GM19324 (cell line): Measurements from ENCODE around the gene TSC22D3.
"Not testable (repeated sequence)": the region's sequence is repeated elsewhere in the genome, so short reads cannot be mapped to it uniquely, and the experiment has no call there.

Experiments used
- ATAC-seq: cut with Tn5 transposase; IDR thresholded peaks from one replicate; pipeline ENCODE4 v1.9.1; 2021; ENCODE audit warnings: mild to moderate bottlenecking, moderate library complexity; ENCODE audit not compliant: unreplicated experiment, low FRiP score

The TSC22D3 gene

DNA sequence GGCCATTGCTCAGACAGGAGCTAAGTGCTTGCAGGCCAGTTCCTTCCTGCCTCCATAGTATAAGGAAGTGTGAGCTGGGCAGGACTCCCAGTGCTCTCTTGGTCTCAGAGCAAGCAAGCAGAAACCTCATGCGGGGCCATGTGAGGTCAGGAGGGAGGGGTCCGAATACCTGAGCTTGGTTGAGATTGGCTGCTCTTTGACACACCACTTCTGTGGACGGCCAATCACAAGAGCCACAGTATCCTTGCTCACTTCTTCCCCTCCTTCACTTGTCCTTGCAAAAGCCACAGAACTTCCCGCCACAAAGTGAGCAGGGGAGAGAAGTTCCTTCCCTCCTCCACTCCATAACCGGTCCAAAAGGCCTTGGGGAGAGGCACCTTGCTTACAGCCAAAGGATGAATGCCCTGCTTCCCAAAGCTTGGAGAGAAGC, 90.6 kb downstream of the TSC22D3 start:
- peak; percentile 74 for ATAC-seq

DNA sequence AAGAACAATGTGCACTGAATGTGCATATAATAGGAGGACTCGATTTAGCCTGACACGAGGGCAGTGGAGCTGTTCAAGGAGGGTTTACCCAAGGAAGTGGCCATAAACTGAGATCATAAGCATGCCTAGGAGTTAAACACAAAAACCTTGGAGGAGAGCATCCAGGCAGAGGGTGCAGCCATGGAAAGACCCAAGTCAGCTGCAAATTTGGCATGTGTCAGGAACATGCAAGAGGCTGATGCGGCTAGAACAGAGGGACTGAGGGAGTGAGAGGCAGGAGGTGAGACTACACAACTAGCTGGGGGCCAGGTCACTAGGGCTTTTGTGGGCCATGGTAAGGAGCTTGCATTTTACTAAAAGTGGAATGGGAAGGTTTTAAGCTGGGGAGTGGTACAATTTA, 91.7 kb downstream of the TSC22D3 start:
- ATAC-seq, result no peak

DNA sequence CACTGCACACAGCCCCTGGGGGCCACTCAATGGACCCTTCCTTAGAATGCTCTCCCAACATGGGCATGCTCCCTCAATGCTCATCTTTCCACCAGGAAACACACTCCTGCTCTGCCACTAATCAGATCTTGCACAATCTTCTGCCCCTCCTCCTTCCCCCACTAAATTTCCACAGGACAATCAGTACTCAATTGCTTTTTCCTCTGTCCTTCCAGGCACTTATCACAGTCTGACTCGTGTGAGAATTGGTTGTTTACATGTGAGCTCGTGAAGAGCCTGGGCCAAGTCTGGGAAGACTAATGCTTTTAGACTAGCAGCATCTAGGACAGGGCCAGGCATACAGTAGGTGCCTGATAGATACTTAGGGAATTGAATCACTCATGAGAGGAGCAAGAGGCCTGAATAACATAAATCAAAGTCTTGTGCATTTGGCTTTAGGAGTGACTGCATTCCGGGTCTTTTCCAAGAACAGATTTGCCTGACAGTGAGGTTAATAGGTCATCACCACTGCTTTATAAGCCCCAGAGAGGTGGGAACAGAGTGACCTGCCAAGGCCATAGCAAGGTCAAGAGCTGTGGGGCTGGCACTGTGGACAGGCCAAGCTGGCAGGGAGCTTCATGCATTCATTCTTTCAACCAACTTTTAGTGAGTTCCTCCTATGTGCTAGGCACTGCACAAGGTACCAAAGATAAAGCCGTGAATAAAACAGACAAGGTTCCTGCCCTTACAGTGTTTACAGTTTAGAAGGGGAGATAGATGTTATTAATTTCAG, 92.3 kb downstream of the TSC22D3 start:
- ATAC-seq, result no peak

DNA sequence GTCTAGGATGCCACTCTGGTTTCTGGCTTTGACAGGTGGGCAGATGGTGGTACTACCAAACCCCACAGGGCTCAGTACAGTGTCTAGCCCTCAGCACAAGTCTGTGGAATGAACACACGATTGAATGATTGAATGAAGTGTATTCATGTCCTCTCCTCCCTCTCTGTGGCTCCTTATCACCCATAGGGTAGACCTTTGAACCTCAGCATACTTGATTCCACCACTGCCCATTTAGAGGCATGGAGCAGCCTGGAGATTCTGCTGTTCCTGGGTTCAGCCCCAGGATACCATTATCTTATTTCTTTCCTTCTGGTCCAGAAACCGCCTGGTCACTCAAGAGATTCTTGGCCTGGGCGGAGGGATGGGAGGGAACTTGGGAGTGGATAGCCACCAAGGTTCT, 93.3 kb downstream of the TSC22D3 start:
- ATAC-seq, result no peak

DNA sequence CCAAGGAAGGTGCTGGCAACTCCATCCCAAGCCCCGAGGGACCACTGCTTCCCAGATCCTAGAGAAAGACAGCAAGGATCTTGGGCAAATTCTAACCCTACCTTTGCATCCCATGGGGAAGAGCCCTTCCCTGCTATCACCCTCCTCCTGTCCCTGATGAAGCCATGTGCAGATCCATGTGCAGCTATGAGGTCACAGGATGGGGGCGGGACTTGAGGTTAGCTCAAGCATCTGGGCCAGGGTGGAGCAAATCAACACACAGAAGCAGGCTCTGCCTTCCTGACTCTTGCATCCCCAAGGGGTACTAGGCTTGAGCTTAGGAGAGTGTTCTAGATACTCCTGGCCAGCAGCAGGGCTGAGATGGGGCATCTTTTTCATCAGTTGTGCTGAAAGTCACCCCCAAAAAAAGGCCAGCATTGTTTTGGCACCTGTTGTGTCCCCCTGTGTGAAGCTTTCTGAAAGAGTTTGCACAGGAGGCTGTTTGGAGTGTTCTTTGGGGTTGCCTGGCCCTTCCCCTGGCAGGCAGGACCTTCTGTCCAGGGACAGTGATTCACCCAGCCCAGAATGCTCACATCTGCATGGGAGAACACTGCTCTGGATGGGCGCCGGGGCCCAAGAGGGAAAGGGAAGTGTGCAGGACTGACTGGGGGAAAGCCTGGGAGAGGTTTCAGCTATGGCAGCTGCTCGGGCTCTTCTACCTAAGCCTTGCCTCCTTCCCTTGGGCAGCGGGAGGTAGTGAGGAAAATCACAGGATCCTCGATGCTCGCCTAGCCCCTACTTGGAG, 96.4 kb downstream of the TSC22D3 start:
- ATAC-seq, result no peak

DNA sequence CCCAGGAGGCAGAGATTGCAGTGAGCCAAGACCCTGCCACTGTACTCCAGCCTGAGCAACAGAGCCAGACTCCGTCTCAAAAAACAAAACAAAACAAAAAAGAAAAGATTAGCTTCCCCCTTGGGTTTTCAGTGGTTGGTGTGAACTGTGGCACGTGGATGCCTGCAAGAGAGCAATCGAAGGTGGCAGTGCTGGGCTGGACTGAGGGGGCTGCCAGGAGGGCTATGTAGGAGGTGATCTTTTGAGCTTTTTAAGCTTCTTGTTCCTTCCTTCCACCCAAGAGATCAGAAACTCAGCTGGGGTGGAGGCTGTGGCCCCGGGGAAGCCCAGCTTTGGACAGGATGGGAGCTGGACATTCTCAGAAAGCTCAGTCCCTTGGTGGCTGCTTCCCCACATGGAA, 97.7 kb downstream of the TSC22D3 start:
- ATAC-seq, result no peak

DNA sequence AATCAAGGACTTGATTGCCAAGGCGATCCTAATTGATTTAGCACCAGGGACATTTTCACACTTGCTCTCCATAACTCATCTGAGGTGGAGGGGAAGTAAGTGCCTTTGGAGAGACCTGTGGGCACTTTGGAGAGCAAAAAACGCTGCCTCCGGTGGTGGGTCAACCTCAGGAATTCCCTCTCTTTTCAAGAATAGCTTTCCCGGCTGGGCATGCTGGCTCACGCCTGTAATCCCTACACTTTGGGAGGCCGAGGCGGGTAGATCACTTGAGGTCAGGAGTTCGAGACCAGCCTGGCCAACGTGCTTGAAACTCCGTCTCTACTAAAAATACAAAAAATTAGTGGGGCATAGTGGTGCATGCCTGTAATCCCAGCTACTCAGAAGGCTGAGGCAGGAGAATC, 98.1 kb downstream of the TSC22D3 start:
- ATAC-seq, result no peak

DNA sequence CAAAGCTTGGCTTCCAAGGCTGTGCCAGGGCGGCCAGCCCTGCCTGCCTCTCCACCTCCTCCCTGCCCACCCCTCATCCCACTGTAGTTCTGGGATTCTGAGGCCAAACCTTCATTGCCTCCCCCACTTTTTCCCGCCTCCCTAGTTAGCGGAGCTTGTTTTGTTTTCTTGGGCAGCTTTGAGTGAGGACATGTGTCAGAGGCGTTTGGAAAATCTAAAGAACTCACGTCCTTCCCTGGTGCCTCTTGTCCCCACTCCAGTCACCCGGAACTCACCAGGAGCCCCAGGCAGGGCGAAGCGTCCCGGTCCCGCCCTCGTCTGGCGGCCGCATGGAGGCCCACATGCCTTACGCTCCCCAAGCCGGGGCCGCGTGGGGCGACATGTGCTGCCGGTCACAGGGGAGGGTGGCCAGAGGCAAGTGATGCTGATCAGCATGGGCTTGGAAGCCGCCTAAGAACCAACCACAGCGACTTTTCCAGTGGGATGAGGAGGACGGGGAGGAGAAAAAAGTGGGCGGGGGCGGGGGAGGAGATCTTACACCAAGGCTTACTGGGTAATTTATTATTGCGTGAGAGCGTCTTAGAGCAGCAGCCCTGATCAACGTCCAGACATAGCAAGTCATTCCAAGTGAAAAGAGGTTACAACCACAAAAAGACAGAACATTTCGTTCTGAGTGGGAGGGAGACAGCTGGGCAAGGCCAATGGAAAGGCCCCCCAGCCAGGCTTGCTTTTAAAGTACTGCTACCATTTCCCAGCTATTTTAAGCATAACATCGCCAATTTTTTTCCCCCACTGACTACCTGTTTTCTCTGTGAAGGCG, 98.8 kb downstream of the TSC22D3 start:
- no peak for ATAC-seq

DNA sequence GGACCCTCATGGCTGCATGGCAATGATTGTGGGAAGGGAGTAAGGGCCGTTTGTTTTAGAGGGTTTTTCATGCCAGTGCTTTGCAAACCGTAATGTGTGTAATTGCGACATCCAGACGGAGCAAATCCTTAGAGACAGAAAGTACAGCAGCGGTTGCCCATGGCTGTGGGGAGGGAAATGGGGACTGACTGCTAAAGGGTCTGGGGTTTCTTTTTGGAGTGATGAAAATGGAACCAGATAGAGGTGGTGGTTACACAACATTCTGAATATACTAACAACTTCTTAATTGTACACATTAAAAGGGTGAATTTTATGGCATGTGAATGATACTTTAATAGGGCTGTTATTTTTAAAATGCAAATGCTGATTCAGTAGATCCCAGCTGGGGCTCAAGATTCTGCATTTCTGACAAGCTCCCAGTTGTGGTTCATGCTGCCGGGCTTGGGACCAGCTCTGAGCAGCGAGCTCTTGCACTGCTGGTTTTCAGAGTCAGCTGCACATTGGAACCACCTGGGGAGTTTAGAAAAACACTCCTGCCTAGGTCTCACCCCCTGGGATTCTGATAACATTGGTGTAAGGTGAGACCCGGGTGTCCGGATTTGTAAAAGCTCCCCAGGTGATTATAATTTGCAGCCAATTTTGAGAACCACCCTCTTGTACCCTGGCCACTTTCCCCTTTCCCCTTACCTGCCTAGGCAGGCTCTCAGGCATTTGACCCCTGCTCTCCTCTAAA, 99.6 kb downstream of the TSC22D3 start:
- ATAC-seq, result no peak

DNA sequence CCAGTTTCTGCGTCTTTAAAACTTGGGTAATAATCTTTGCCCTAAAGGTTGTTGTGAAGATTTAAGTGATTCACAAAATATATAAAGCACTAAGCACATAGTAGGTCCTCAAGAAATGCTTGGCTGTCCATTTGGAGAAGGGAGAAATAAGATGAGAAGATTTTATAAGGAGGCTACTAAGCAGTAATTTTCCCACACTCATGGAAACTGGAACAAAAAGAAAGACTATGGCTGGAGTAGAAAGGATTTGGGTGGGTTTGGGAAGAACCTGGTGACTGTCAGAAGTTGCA, 100.3 kb downstream of the TSC22D3 start:
- no peak for ATAC-seq

DNA sequence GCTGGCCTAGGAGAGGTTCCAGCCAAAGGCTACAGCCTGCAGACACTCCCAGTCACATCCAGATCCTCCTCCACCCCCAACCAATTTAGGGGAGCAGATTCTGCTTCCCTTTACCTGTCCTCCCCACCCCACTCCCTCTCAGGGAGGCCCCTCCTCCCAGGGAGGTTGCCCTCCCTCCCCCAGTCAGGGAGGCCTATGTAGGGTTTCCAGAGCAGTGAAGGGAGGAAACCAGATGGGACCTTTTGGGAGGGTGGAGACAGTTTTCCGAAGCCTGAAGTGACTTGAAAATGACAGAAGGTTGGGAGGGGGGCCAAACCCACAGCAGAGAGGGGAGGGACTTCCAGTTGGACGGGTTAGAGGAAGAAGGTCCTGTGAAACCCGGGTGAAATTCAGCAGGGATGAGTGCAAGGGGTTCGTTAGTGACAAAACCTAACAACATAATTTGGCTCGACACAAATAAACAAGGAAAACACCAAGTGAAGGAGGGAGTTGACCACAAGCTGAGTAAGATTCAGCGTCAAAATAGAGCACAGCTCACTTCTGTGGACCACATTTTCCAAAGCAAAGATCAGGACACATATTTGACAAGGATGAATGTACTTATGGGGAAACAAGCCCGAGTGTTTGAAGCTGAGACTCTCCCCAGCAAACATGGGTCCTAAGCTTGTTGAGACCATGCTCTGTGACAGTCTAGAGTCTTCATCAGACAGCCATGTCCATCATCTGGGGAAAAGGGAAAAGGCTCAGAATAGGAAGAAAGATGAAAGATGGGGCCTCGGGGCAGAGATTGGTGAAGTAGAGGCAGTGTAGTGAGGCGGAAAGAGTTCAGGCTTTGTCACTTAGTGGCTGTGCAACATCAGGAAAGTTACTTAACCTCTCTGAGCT, 100.9 kb downstream of the TSC22D3 start:
- peak; percentile 2 for ATAC-seq

DNA sequence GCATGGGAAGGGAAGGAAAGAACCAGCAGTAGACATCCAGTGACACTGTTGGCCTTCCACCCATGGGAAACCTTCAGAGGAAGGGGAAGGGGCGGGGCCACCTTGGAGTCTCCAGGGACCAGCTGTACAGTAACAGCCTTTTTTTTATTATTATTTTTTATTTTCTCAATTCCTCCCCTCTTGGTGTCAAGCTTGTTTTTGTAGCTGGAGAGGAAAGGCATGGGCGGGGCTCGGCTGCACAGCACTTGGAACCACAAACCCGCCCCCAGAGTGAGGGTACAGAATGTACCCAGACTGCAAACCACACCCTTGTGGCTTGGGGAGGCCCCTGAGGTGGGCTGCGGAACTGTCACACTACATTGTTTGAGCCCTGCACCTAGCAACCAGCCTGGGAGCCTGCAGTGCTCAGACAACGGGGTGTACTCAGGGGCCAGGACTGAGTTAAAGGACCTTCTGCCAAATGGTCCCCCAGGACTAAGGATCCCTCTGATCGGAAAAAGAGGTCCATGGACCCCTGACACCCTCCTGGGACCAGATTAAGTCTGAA, 101.6 kb downstream of the TSC22D3 start:
- peak; percentile 91 for ATAC-seq

DNA sequence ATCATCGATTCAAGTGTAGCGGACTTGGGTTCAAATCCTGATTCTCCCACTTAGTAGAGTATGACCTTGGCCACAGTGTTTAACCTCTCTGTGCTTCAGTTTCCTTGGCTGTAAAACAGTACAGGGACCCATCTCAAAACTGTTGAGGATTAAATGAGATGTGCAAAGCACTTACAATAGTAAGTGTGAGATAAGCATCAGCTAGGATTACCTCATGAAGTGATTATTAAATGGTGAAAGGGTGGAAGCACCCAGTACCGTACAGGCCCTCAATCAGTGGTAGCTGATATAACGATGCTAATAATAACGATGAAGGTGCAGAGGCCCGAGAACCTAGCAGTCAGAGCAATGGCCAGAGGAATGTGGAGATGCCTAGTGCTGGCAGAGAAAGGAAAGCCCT, 102.2 kb downstream of the TSC22D3 start:
- no peak for ATAC-seq

DNA sequence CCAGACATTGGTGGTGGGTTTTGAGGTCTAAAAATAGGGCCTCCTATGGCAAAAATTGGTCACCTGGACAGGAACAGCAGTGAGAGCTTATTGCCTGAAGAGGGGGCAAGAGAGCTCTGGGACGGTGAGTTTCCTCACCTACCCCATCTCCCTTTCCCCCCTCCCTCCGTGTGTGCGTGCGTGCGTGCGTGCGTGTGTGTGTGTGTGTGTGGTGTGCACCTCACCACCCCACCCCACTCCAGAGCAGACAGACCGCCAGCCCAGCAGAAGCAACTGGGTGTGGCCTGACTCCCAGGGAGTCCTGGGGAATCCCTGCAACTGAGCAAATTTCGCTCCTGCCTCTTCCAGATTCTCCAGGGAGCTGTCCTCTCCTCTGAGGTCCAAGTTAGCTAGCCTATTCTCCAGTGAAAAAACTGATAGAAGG, 102.6 kb downstream of the TSC22D3 start:
- ATAC-seq, result no peak

DNA sequence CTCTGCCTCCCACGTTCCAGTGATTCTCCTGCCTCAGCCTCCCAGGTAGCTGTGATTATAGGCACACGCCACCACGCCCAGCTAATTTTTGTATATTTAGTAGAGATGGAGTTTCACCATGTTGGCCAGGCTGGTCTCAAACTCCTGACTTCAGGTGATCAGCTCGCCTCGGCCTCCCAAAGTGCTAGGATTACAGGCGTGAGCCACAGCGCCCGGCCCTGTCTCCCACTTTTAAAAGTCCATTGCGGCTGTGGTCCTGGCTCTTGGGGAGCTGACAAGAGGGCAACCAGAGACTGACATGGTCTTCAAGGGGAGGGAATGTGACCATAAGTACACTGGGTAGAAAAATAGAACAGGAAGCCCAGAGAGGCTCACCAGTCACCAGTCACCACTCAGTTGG, 104.3 kb downstream of the TSC22D3 start:
- ATAC-seq, result not testable (repeated sequence)

DNA sequence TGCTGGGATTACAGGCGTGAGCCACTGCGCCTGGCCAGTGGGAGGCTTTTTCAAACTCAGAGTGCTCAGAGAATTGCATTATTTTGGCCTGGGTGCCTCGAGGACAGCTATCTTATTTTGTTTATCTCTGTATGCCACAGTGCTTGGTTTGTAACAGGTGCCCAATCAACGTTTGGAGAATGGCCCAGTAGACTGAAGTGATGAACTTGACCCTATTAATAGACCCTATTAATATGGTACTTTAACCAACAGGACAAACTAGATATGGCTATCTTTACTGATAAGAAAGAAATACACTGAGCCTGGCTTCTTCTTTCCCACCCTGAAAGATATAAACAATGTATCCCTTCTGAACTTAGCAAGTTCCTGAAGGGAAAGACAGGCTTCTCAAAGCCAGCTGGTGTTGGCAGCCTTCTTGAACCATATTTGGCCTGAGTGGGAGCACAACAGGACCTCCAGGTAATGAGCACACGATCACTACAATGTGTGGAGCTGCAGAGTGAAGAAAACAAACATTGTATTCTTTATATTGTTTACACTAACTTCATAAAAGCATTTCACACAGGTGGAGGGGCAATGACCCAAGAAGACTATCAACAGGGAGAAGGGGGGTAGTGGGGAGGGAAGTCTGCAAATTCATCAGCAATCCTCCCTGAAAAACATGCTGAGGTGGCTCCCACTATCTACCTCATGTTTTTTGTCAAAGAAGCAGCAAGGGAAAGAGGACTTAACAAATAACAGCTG, 105.5 kb downstream of the TSC22D3 start:
- no peak for ATAC-seq

DNA sequence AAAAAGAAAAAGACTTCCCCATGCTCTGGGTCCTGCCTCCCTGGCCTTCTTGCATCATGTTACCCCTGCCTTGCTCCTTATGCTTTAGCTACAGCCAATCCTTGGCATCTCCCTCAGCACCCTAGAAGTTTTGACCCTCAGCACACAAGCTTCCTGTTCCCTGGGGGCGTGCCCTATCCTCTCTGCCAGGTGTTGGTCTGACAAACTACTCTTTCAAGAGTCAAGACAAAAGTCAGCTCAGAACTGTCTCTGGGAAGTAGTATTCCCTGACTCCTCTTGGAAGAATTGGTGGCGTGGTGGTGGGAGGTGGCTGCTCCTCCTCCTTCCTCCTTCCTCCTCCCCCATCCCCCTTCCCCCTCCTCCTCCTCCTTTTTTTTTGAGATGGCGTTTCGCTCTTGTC, 106.3 kb downstream of the TSC22D3 start:
- no peak for ATAC-seq

DNA sequence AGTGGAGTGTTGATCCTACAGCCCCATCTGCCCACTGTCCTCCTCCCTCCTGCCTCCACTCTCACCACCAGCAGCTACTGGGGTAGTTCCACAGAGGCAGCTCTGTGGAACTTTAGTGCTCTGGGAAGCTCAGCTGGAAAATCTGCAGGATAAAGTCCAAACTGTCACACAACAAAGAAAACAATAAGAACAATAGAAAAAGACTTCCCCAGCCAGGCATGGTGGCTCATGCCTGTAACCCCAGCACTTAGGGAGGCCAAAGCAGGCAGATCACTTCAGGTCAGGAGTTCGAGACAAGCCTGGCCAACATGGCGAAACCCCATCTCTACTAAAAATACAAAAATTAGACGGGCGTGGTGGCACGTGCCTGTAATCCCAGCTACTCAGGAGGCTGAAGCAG, 106.9 kb downstream of the TSC22D3 start:
- ATAC-seq, result not testable (repeated sequence)

DNA sequence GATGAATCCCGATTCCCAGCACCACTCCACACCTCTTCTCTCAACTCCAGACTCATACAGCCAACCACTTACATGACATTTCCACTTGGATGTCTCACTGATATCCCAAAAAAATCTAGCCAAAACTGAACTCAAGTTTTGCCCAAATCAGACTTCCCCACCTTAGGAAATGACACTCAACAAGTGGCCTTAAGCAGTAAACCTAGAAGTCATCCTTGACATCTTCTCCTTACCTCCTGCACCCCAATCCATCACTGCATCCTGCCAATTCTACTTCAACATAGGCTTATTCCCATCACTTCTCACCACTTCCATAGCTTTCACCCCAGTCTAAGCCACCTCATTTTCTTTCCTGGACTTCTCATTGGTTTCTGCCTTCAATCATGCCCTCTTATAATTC, 108.2 kb downstream of the TSC22D3 start:
- ATAC-seq, result no peak
